Gastroesophageal sphincter (tissue), 4 donors: Measurements from ENCODE around the gene ADAMTSL3. TPM values are rescaled to one million over a fixed set of nuclear protein-coding genes. Genes with fewer than 3 reads are reported as not detected.
A peak's percentile ranks its signal among the peaks of the same experiment; 100 is the strongest.
"Not testable (repeated sequence)": the region's sequence is repeated elsewhere in the genome, so short reads cannot be mapped to it uniquely, and the experiment has no call there.

Experiments used
- ATAC-seq: fragments of 150-250 bp; one replicate; pipeline ENCODE4 v1.9.1; 2016; ENCODE audit warnings: mild to moderate bottlenecking, moderate library complexity
- H3K27ac ChIP-seq, 4 donors: fragments of 200-600 bp; sonication (generic) in 3 of 4; 1 replicate in 3 of 4; 2 replicates in 1 of 4; pipeline ENCODE4 v1.5.1; 2016 to 2019
- H3K27me3 ChIP-seq: fragments of 200-600 bp; sonication (generic); one replicate; pipeline ENCODE4 v1.5.1; 2019
- H3K36me3 ChIP-seq, 2 donors: fragments of 200-600 bp; sonication (generic); one replicate each; pipeline ENCODE4 v1.5.1; 2019; ENCODE audit warnings: control low read depth in 1 of 2
- H3K4me1 ChIP-seq, 3 donors: fragments of 200-600 bp; sonication (generic); 1 replicate in 2 of 3; 2 replicates in 1 of 3; pipeline ENCODE4 v1.5.1; 2016 to 2019; ENCODE audit warnings: control low read depth in 2 of 3
- H3K4me3 ChIP-seq, 2 donors: fragments of 200-600 bp; sonication (generic); one replicate each; pipeline ENCODE4 v1.5.1; 2019; ENCODE audit warnings: mild to moderate bottlenecking in 1 of 2, moderate library complexity in 1 of 2
- H3K9me3 ChIP-seq, 3 donors: fragments of 200-600 bp; sonication (generic); one replicate each; pipeline ENCODE4 v1.5.1; 2017 to 2019; ENCODE audit warnings: control low read depth in 2 of 3
- EP300 ChIP-seq: sonication (generic); formaldehyde crosslinking; IDR thresholded peaks from one replicate; pipeline ENCODE4 v1.6.1; 2017; ENCODE audit warnings: antibody characterized with exemption, mild to moderate bottlenecking
- POLR2A ChIP-seq, 2 donors: fragments of 450-650 bp; IDR thresholded peaks; one replicate each; pipeline ENCODE4 v1.6.1; 2017; ENCODE audit warnings: antibody characterized with exemption in 2 of 2, mild to moderate bottlenecking in 2 of 2, moderate library complexity in 1 of 2
- POLR2AphosphoS5 ChIP-seq: sonication (generic); formaldehyde crosslinking; IDR thresholded peaks from one replicate; pipeline ENCODE4 v1.6.1; 2017; ENCODE audit warnings: antibody characterized with exemption
- WGBS, 2 donors: methylation state at CpG; one replicate each; pipeline ENCODE4 v1.1.5; 2018; ENCODE audit warnings: low coverage in 1 of 2; 5-methylcytosine and 5-hydroxymethylcytosine counted together
- total RNA-seq, 4 donors: library from RNA; depleted of rRNA; stranded (reverse); fragments of >200 nt; gene quantifications; one replicate each; pipeline ENCODE4 v1.1.0, GENCODE V29; 2016
- TF ChIP-seq, protein P1 (sequence below), 4 experiments: fragments of 200-600 bp in 2 of 4; fragments of 450-650 bp in 2 of 4; sonication (generic) in 1 of 4; IDR thresholded peaks; one replicate each; pipeline ENCODE4 v1.5.1; 2017 to 2019; ENCODE audit warnings: antibody characterized with exemption in 4 of 4, mild to moderate bottlenecking in 2 of 4, moderate library complexity in 2 of 4

Gene ADAMTSL3
- total RNA-seq, 4 donors from 2014 or later: 19.4 to 35.9 (median 24.1) TPM

GRCh38 chr15:84035399-84035766 lies 381.5 kb downstream of the ADAMTSL3 start:
- WGBS, 2 donors: 0 to 9% methylated on average over 2 of the region's 2 CpGs
- no peaks in the 10 kb centered on the region for H3K4me1 ChIP-seq
- no peak overlapping the region for H3K27ac ChIP-seq
- no peaks in the 10 kb centered on the region for H3K9me3 ChIP-seq
- no peak overlapping the region for H3K4me3 ChIP-seq
- no peaks in the 10 kb centered on the region for H3K27me3 ChIP-seq
- no peak for ATAC-seq
- peaks cover 0 to 12% of the 10 kb centered on the region in 2 donors for H3K36me3 ChIP-seq
- TF ChIP-seq, protein P1, sequence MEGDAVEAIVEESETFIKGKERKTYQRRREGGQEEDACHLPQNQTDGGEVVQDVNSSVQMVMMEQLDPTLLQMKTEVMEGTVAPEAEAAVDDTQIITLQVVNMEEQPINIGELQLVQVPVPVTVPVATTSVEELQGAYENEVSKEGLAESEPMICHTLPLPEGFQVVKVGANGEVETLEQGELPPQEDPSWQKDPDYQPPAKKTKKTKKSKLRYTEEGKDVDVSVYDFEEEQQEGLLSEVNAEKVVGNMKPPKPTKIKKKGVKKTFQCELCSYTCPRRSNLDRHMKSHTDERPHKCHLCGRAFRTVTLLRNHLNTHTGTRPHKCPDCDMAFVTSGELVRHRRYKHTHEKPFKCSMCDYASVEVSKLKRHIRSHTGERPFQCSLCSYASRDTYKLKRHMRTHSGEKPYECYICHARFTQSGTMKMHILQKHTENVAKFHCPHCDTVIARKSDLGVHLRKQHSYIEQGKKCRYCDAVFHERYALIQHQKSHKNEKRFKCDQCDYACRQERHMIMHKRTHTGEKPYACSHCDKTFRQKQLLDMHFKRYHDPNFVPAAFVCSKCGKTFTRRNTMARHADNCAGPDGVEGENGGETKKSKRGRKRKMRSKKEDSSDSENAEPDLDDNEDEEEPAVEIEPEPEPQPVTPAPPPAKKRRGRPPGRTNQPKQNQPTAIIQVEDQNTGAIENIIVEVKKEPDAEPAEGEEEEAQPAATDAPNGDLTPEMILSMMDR (IDR thresholded peaks at IDR 0.05): peak; percentile 31 to 55 (median 42)
- TF ChIP-seq POLR2AphosphoS5: no peak

- TF ChIP-seq EP300: no peak
- TF ChIP-seq, protein P1 (IDR thresholded peaks at IDR 0.05): no peak
- no peak for TF ChIP-seq POLR2AphosphoS5
- TF ChIP-seq POLR2A (IDR thresholded peaks at IDR 0.05): no peak
- peaks cover 0 to 13% of the 10 kb centered on the region in 2 donors for H3K36me3 ChIP-seq
- no peaks in the 10 kb centered on the region for H3K4me1 ChIP-seq
- no peaks in the 10 kb centered on the region for H3K27me3 ChIP-seq
- no peak for ATAC-seq
- H3K27ac ChIP-seq: no peak overlapping the region
- H3K9me3 ChIP-seq: no peaks in the 10 kb centered on the region
- no peak overlapping the region for H3K4me3 ChIP-seq
These were observed 383.4 kb downstream of the ADAMTSL3 start for GRCh38 chr15:84037301-84037700.

DNA sequence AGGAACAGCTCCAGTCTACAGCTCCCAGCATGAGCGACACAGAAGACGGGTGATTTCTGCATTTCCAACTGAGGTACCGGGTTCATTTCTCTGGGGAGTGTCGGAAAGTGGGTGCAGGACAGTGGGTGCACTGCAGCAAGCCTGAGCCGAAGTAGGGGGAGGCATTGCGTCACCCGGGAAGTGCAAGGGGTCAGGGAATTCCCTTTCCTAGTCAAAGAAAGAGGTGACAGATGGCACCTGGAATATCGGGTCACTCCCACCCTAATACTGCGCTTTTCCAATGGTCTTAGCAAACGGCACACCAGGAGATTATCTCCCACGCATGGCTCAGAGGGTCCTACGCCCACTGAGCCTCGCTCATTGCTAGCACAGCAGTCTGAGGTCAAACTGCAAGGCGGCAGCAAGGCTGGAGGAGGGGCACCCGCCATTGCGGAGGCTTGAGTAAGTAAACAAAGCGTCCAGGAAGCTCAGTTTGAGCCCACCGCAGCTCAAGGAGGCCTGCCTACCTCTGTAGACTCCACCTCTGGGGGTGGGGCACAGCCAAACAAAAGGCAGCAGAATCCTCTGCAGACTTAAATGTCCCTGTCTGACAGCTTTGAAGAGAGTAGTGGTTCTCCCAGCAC lies 388.6 kb downstream of the ADAMTSL3 start:
- ATAC-seq, H3K36me3 ChIP-seq, H3K27ac ChIP-seq, H3K4me1 ChIP-seq, H3K27me3 ChIP-seq, H3K4me3 ChIP-seq: not testable (repeated sequence)
- WGBS, 2 donors: 50 to 95% methylated on average over 2 to 3 of the region's 18 CpGs
- peaks cover 0 to 21% (median 0%) of the 10 kb centered on the region in 3 donors for H3K9me3 ChIP-seq

GRCh38 chr15:84046064-84046637 lies 392.2 kb downstream of the ADAMTSL3 start:
- ATAC-seq: no peak
- no peak overlapping the region for H3K4me3 ChIP-seq
- H3K9me3 ChIP-seq: peaks cover 0 to 21% (median 0%) of the 10 kb centered on the region in 3 donors
- TF ChIP-seq, protein P1 (IDR thresholded peaks at IDR 0.05): no peak
- TF ChIP-seq POLR2AphosphoS5 (no peak), EP300 (no peak), POLR2A (IDR thresholded peaks at IDR 0.05) (no peak)
- H3K36me3 ChIP-seq: peaks cover 0 to 9% of the 10 kb centered on the region in 2 donors
- no peak overlapping the region for H3K27ac ChIP-seq
- no peaks in the 10 kb centered on the region for H3K27me3 ChIP-seq
- WGBS, 2 donors: 83 to 89% methylated on average over 3 to 4 of the region's 4 CpGs
- no peaks in the 10 kb centered on the region for H3K4me1 ChIP-seq

DNA sequence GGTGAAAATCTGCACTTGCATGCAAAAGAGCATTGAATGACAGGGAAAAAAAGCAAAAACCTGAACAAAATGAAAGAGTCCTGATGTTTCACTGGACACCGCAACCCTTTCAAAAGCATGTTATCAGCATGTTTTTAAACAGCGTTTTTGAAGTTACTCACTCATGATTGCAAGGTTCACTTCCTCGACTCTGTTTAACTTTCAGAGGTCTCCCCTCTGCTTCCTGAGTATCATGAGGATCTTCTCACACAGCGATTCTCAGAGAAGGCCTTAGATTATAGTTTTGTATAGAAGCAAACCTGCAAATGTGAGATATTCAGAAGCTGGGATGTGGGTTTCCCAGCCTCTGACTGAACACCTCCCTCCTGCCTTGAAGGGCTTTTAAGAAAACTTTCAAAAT lies 395.6 kb downstream of the ADAMTSL3 start:
- WGBS, 2 donors: 24 to 58% methylated on average over 4 of the region's 4 CpGs
- H3K4me3 ChIP-seq, ATAC-seq: not testable (repeated sequence)

GRCh38 chr15:84050076-84050475 lies 396.2 kb downstream of the ADAMTSL3 start:
- Histone ChIP-seq H3K4me1 (no peaks in the 10 kb centered on the region), H3K27ac (no peak overlapping the region), H3K4me3 (no peak overlapping the region), H3K9me3 (peaks cover 0 to 15% (median 0%) of the 10 kb centered on the region in 3 donors), H3K27me3 (peaks cover 4% of the 10 kb centered on the region), H3K36me3 (no peaks in the 10 kb centered on the region)
- no peak for TF ChIP-seq POLR2A (IDR thresholded peaks at IDR 0.05)
- no peak for TF ChIP-seq POLR2AphosphoS5
- TF ChIP-seq, protein P1 (IDR thresholded peaks at IDR 0.05): no peak
- no peak for TF ChIP-seq EP300
- ATAC-seq: no peak
- WGBS, 2 donors: 43 to 77% methylated on average over 3 of the region's 3 CpGs

More for the DNA sequence above, 395.6 kb downstream of the ADAMTSL3 start:
- not testable (repeated sequence) for H3K27ac ChIP-seq, H3K27me3 ChIP-seq, H3K4me1 ChIP-seq, H3K36me3 ChIP-seq
- H3K9me3 ChIP-seq: peaks cover 0 to 15% (median 0%) of the 10 kb centered on the region in 3 donors

GRCh38 chr15:84051146-84051545 lies 397.2 kb downstream of the ADAMTSL3 start:
- WGBS, 2 donors: no CpG with 5 or more reads among the region's 1 CpG
- not testable (repeated sequence) for H3K27ac ChIP-seq, ATAC-seq, H3K36me3 ChIP-seq, H3K4me1 ChIP-seq, H3K4me3 ChIP-seq, H3K27me3 ChIP-seq
- peaks cover 0 to 12% (median 0%) of the 10 kb centered on the region in 3 donors for H3K9me3 ChIP-seq

GRCh38 chr15:84054544-84054943 lies 400.6 kb downstream of the ADAMTSL3 start:
- 20 to 55% methylated on average over 1 of the region's 1 CpG for WGBS, 2 donors
- H3K9me3 ChIP-seq: peaks cover 0 to 35% (median 0%) of the 10 kb centered on the region in 3 donors
- not testable (repeated sequence) for H3K4me1 ChIP-seq, ATAC-seq, H3K27me3 ChIP-seq, H3K36me3 ChIP-seq, H3K4me3 ChIP-seq, H3K27ac ChIP-seq
